DMS53 (cell line): ENCODE data around the gene CARMIL3.
"Not testable (repeated sequence)": the region's sequence is repeated elsewhere in the genome, so short reads cannot be mapped to it uniquely, and the experiment has no call there.

Experiments used
- DNase-seq: peaks from one replicate; lab custom pipeline; 2025; lab: John Stamatoyannopoulos, UW

Gene CARMIL3

DNA sequence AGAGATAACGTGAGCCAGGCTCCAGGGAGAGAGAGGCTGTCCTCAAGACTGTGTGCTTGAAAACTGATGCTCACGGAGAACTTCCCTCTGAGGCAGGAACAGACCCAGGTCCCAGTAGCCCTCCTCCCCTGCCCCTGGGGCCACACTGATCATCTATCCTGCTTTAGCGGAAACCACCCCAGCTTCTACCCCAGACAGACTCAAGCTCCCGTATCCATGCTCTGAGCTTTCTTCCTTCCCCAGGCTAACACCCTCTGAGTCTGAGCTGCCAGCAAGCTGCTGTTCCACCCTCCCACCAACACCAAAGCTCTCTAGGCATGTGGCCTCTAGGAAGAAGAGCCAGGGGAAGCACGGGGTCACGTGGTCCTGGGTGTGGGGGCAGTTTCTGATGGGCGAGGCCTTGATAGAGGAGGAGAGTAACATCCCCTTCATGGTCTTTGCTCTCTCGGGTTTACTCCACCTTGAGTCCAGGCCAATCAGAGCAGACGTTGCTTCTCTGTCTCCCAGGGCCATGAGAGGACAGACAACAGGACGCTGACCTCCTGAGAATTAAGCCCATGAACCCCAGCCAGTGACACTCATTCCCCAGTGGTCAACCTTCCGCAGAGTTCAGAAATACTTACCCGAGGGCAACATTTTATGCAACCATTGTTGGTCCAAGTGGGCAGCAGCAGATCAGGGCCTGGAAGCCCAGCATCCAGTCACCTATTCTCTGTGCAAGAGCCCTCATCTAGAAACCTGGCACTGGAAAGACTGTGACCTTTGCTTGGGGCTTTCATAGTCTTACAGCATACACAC, 43.7 kb downstream of the CARMIL3 start:
- peak; percentile 43 for DNase-seq

DNA sequence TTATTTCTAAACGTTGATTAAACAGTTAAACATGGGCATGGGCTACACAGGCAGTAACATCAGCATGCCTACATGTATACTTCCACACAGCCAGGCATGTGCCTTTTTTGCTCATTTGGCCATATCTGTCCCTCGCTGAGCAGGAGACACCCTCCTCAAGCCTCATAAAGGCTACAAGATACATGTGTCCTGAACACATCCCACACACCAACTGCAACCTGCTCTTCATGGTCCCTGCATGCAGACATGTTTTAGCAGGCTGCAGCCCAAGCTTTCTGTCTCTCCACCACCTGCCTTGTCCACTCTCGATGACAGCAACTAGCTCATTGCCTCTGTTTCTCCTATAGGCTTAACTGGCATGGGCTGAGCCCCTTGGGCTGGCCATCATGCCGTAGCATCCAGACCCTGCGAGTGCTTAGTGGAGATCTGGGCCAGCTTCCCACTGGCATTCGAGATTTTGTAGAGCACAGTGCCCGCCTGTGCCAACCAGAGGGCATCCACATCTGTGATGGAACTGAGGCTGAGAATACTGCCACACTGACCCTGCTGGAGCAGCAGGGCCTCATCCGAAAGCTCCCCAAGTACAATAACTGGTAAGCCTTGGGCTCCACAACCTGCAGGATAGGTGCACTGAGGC, 44.9 kb downstream of the CARMIL3 start:
- no peak for DNase-seq

DNA sequence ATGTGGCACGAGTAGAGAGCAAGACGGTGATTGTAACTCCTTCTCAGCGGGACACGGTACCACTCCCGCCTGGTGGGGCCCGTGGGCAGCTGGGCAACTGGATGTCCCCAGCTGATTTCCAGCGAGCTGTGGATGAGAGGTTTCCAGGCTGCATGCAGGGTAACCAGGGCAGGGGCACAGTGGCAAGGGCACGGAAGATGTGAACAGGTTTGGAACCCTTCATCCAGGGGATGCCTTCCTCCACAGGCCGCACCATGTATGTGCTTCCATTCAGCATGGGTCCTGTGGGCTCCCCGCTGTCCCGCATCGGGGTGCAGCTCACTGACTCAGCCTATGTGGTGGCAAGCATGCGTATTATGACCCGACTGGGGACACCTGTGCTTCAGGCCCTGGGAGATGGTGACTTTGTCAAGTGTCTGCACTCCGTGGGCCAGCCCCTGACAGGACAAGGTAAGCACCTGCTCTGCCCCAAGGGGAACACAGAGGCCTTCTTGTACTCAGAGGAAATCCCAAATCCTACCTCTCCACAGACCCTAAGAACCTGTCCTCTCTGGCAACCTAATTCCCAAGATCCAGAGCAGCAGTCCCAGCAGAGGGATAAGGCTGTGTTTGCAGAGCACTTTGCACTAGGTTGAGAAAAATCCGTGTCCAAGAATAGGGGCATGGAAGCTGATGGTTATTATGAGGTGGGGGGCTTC, 46.6 kb downstream of the CARMIL3 start:
- DNase-seq, result no peak

DNA sequence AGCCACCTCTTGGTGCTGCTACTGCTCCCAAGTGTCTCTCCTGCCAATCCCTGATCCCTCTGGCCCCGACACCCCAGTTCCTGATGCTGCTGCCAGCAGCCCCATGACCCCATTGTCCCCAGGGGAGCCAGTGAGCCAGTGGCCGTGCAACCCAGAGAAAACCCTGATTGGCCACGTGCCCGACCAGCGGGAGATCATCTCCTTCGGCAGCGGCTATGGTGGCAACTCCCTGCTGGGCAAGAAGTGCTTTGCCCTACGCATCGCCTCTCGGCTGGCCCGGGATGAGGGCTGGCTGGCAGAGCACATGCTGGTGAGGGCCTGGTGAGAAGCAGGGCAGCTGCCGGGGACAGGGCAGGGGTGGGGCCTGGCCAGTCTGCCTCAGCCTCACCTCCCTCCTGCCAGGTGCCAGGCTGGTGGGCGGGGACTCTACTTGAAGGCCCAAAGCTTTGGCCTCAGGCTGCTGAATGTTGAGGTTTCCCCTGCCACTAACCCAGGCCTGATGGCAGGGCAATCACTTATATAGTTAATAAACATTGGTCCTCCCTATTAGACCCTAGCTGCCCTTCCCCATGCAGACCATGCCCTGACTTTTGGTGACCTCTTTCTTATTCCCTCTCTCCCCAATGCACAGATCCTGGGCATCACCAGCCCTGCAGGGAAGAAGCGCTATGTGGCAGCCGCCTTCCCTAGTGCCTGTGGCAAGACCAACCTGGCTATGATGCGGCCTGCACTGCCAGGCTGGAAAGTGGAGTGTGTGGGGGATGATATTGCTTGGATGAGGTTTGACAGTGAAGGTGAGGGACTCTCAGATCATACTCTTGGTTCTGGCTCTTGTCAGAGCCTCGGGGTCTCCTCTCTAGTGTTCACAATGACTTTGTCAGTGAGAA, 47.4 kb downstream of the CARMIL3 start:
- peak; percentile 15 for DNase-seq

DNA sequence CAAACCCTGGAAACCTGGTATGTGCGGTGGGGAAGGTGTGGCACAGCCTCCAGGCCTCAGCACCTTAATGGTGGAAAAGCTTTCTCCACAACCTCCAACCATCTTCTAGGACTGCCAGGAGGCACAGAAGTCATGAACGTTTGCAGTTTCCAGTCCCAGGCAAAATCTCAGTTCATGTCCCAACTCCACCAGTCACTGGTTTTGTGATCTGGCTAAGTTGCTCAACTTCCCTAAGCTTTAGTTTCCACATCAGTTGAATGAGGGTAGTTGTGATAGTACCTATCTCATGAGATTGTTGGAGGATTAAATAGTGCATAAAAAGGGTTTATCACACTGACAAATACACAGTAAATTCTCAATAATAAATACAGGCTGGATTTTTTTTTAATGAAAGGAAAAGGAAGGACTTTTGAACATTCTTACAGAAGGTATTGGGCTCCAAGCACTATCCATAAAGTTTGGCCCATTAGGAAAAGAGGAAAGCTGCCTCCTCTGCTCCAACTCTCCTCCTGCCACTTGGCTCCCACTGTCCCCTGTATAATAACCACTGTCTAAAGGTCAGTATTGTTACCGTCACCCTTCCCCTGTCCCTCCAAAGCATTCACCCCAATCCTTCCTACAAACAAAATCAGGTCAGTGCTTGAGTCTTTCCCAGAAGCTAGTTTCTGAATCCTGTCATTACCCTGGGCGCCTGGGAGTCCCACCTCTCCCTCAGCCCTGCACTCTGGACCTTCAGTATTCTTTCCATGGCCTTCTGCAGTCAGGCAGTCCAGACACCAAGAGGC, 48.6 kb downstream of the CARMIL3 start:
- no peak for DNase-seq

DNA sequence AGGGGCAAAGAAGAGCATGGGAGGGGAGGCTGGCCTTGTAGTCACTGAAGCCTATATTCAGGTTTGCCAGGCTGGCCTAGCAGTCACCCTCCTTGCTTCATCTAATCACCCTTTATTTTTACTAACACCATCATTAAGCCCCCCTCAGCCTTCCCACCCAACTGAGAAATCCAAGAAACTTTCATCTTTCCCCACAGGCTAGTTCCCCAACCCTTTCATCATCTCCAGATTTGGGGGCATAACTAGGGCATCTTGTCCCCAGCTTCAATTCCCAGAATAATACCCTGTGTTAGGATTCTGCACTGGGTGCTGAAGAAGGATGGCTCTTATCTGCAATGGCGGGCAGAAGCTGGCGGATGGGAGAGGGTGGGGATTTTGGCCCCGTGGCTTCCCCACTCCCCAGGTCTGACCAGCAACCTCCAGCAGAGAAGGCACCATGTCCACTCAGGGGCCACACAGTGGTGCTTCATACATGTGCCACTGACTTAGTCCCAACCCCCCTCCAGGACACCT, 49.2 kb downstream of the CARMIL3 start:
- no peak for DNase-seq

DNA sequence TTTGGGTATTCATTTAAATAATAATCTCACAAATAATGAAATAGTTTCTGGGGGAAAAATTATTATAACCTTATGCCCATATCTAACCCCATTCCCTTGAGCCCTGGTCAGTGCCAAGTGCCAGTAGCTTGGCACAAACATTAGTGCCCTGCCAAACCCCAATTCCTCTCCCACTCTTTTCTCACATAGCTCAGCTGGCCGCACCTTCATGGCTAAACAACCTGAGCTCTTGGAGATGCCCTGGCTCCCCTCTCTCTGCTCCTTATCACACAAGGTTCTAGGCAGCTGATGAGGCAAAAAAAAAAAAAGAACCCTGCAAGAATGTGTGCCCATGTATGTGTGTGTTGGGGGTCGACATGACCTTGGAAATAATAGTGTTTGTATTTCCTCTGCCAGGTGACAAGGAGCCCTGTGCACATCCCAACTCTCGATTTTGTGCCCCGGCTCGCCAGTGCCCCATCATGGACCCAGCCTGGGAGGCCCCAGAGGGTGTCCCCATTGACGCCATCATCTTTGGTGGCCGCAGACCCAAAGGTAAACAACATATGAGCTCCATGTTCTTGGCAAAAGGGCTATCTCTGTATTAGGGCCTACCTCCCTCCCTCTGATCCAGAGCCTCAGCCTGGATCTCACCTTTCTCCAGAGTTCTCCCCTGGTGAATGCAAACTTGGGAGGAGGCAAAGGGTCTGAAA, 50.7 kb downstream of the CARMIL3 start:
- no peak for DNase-seq

DNA sequence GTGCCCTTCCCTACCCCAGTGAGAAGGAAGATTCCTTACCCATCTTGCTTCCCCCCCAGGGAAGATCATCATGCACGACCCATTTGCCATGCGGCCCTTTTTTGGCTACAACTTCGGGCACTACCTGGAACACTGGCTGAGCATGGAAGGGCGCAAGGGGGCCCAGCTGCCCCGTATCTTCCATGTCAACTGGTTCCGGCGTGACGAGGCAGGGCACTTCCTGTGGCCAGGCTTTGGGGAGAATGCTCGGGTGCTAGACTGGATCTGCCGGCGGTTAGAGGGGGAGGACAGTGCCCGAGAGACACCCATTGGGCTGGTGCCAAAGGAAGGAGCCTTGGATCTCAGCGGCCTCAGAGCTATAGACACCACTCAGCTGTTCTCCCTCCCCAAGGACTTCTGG, 51.6 kb downstream of the CARMIL3 start:
- DNase-seq, result no peak

DNA sequence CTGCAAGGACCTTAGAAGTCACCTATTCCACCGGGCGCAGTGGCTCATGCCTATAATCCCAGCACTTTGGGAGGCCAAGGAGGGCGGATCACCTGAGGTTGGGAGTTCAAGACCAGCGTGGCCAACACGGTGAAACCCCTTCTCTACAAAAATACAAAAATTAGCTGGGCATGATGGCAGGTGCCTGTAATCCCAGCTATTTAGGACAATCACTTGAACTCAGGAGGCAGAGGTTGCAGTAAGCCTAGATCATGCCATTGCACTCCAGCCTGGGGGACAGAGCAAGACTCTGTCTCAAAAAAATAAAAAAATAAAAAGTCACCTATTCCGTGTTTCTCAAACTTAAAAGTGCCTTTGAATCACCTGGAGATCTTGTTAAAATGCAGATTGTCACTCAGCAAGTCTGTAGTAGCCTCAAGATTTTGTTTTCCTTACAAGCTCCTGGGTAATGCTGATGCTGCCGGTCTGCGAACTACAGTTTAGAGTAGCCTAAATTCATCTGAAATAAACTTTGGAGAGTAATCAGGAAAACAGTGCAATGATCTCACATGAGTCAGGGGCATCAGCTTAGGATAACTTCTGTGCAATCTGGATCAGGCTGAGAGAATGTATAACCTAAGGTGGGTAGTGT, 53.9 kb downstream of the CARMIL3 start:
- not testable (repeated sequence) for DNase-seq

DNA sequence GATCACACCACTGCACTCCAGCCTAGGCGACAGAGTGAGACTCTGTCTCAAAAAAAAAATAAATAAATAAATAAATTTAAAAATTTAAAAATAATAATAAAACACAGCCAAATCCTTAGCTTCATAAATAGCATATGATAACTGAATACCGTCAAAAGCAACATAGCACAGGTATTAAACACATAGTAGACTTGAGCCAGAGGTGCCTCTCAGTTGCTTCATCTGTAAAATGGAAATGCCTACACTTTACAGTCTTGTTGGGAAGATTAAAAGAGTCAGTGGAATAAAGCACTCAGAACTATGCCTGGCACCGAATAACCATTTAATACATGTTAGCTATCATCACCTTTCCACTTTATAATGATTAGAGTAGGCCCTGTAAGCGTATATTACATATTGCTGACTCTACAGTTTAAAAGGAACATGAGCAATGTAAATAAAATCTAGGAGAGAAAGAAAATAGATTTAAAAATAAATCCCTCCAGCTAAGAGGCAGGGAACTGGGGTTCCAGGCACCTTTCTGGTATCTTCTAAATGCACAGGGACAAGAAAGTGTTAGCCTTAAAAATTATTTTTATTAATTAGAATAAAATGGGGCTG, 55.0 kb downstream of the CARMIL3 start:
- DNase-seq, result no peak

DNA sequence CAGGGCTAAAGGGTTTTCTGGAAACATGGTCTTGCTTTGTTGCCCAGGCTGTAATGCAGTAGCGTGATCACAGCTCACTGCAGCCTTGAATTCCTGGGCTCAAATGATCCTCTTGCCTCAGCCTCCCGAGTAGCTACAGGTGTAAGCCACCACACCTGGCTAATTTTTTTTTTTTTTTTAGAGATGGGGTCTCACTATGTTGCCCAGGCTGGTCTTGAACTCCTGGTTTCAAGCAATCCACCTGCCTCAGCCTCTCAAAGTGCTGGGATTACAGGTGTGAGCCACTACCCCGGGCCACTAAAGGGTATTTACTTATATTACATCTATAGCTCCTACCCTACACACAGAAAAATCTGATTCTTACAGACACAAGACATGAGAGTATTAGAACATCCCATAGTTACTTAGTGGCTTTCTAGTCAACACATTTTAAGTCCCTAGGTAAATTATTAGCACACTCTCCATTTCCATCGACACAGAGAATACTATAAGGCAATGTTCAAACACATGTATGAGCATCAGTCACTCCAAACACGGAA, 56.6 kb downstream of the CARMIL3 start:
- no peak for DNase-seq

DNA sequence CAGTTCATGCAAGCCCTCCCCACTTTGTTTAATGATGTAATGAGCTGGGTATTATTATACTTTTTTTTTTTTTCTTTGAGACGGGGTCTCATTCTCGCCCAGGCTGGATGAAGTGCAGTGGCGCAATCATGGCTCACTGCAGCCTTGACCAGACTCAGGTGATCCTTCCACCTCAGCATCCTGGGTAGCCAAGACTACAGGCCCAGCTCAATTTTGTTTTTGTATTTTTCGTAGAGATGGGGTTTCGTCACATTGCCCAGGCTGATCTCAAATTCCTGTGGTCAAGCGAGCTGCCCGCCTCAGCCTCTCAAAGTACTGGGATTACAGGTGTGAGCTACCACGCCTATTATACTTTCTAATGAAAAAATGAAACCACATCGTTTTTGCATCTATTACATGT, 58.3 kb downstream of the CARMIL3 start:
- DNase-seq, result no peak

DNA sequence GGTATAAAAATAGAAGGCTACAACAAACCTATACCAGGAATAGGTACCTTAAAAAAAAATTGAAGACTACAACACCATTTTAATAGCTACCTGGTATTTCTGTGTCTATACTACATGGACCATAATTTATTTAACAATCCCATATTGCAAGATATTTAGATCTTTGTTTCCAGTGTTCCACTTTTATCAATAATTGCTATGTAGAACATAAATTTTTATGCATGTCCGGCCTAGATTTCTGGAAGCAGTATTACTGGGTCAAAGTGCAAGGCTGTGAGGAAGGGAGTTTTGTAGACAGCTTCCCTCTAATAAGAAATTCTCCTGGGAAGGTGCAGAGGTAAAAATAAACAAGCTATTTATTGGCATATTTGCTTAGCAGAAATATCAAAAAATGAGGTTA, 58.7 kb downstream of the CARMIL3 start:
- no peak for DNase-seq

DNA sequence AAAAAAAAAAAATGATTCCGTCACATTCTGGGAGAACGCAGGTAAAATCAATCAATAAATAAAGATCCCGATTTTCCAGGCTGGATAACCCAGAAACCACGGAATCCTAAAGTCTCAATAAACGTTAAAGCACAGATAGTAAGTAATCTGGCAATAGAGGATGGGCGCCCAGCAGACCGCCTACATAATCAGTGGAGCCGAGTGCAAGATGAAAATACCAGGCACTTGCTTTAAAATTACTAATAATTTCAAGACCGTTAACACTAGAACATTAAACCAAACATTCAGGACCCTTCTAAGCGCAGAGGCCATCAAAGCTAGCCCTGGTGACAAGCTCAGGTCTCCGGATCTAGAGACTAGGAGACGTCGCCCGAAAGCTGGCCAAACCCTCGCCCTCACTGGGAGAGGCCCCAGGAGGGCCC, 61.6 kb downstream of the CARMIL3 start:
- DNase-seq, result no peak

DNA sequence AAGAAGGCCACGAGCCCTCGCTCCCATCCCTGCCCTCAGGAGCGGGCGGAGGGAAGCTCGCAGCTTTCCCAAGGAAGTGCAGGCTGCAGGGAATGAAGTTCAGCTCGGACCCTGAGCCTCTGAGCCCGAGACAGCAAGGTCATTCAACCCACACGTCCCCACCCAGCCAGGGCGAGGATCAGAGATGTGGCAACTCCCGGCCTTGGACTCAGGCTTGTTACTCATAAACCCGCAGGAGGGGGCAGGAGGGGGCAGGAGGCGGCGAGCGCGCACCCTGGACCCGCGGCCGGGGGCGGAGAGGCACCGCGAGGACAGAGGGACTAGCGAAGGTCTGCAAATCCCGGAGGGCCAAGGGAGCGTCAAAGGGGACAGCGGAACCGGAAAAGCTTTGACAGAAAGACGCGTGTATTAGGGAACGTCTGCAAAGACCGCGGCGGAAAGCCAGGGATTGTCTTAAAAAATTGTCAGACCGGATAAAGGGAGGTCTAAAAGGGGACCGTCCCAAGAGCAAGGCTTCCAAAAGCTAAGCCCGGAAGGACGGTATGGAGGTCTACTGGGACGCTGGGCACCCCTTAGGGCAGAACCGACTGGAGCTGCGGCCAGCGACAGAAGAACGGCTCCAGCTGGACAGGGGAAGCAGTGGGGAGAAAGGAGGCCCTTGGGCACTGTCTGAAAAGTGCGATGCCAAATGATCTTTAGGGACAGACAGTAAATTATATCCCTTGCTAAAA, 62.2 kb downstream of the CARMIL3 start:
- DNase-seq, result peak; percentile 94

DNA sequence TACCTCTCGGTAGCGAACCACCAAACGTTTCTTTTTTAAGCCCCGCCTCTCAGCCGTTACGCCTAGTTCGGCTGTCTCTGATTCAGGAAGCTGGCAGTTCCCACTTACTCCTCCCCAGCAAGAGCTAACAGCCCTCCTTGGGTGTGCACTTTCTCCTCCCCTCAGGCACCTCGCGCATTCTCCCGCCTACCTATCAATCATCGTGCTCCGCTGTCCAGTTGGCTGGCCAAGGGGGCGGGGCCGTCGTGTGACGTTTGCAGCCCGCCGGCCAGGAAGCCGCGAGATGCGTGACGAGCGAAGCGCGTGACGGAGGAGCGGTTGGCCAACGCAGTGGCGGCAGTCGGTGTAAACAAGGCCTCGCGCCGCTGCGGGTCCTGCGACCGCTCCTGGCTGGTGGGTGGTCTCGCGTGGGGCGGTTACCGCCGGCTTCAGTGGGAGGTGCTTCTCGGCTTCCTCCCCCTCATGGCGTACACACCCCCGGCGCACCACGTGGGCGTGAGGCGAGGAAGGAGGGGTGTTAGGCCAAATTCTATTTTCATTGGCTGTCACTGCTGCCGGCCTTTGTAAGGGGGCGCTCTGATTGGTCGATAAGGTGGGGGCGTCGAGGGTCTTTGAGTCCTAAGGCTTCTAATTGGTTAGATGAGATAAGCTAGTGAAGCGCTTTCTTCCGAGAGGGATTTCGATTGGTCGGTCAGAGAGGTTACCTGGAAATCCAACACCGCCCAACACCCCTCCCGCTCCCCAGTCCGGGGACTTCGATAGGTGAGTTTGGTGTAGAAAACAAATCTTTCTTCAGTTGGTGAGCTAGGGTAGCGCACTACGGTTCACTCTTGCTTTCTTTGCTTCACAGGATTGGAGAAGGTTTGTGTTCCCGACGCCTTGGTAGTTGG, 63.0 kb downstream of the CARMIL3 start, which contains the start of the genes DCAF11 and NRL:
Gene DCAF11 (plus strand): TSS at position 246 of the 890 bp plus-strand sequence. CDS start 818 bp downstream, outside the sequence.
Gene NRL (minus strand): TSS at position 418 of the 890 bp plus-strand sequence. CDS start 32,101 bp downstream, outside the sequence.
- peak; percentile 99 for DNase-seq
